DOHH2 (cell line): Measurements from ENCODE around the gene C2orf15.

Experiments used
- H3F3A ChIP-seq: fragments of 200-600 bp; sonication (generic), shearing (Covaris generic); 2 replicates; pipeline ENCODE4 v1.6.0; 2016; ENCODE audit warnings: antibody characterized with exemption, mild to moderate bottlenecking; ENCODE audit not compliant: control insufficient read depth, insufficient read depth
- H3K27ac ChIP-seq: fragments of 200-600 bp; sonication (generic); 2 replicates; pipeline ENCODE4 v1.5.1; 2014; ENCODE audit warnings: low read depth, mild to moderate bottlenecking, low read length, moderate library complexity
- H3K27me3 ChIP-seq: fragments of 200-600 bp; sonication (generic); 2 replicates; pipeline ENCODE4 v1.6.1; 2014; ENCODE audit warnings: mild to moderate bottlenecking, low read length, mixed read lengths; ENCODE audit not compliant: control insufficient read depth
- H3K36me3 ChIP-seq: fragments of 200-600 bp; sonication (generic); 2 replicates; pipeline ENCODE4 v1.6.1; 2014; ENCODE audit warnings: mild to moderate bottlenecking, low read length, moderate library complexity, mixed read lengths; ENCODE audit not compliant: control insufficient read depth
- H3K4me1 ChIP-seq: fragments of 200-600 bp; sonication (generic); 2 replicates; pipeline ENCODE4 v1.6.1; 2014; ENCODE audit warnings: mild to moderate bottlenecking, low read length, mixed read lengths; ENCODE audit not compliant: control insufficient read depth
- H3K4me2 ChIP-seq: fragments of 200-600 bp; sonication (generic); 2 replicates; pipeline ENCODE4 v1.6.0; 2014; ENCODE audit warnings: mild to moderate bottlenecking, low read length, moderate library complexity
- H3K4me3 ChIP-seq: fragments of 200-600 bp; sonication (generic); 2 replicates; pipeline ENCODE4 v1.5.1; 2014; ENCODE audit warnings: mild to moderate bottlenecking, low read length, mixed read lengths
- H3K79me2 ChIP-seq: fragments of 200-600 bp; sonication (generic); 2 replicates; pipeline ENCODE4 v1.6.1; 2014; ENCODE audit warnings: mild to moderate bottlenecking, low read length, mixed read lengths; ENCODE audit not compliant: control insufficient read depth
- H3K9me2 ChIP-seq: fragments of 200-600 bp; sonication (generic); replicated peaks from 2 replicates; pipeline ENCODE4 v1.6.1; 2014; ENCODE audit warnings: mild to moderate bottlenecking, low read length, mixed read lengths; ENCODE audit not compliant: control insufficient read depth
- H3K9me3 ChIP-seq: fragments of 200-600 bp; sonication (generic); 2 replicates; pipeline ENCODE4 v1.6.1; 2014; ENCODE audit warnings: antibody characterized with exemption, low read length, mixed read lengths; ENCODE audit not compliant: control insufficient read depth, insufficient read depth
- H4K20me1 ChIP-seq: fragments of 200-600 bp; sonication (generic); 2 replicates; pipeline ENCODE4 v1.6.0; 2014; ENCODE audit warnings: low read depth, mild to moderate bottlenecking, antibody characterized with exemption, low read length, moderate library complexity; ENCODE audit not compliant: control insufficient read depth, insufficient read depth
- CTCF ChIP-seq: fragments of 200-600 bp; sonication (generic); IDR thresholded peaks from one replicate; pipeline ENCODE4 v1.5.1; 2014; ENCODE audit warnings: antibody characterized with exemption, mild to moderate bottlenecking, low read depth, low read length; ENCODE audit not compliant: poor library complexity, severe bottlenecking
- EZH2phosphoT487 ChIP-seq: fragments of 200-600 bp; sonication (generic); IDR thresholded peaks from 2 replicates; pipeline ENCODE4 v1.6.1; 2017; ENCODE audit warnings: borderline replicate concordance, mild to moderate bottlenecking, antibody characterized with exemption, low read length, moderate library complexity, mixed read lengths

Gene C2orf15

GRCh38 chr2:99104006-99104405 is 37.5 kb upstream of the C2orf15 start:
- Histone ChIP-seq H3K4me2 (no peak overlapping the region), H3K4me1 (peaks cover 6% of the 10 kb centered on the region), H3K9me3 (no peaks in the 10 kb centered on the region), H3K4me3 (no peak overlapping the region), H3K27me3 (no peaks in the 10 kb centered on the region), H3K79me2 (no peaks in the 10 kb centered on the region), H4K20me1 (no peaks in the 10 kb centered on the region), H3K36me3 (no peaks in the 10 kb centered on the region), H3F3A (no peaks in the 10 kb centered on the region), H3K9me2 (no peaks in the 10 kb centered on the region), H3K27ac (no peak overlapping the region)
- no peak for TF ChIP-seq CTCF
- TF ChIP-seq EZH2phosphoT487, result no peak

- Histone ChIP-seq H3K9me2 (no peaks in the 10 kb centered on the region), H3K79me2 (no peaks in the 10 kb centered on the region), H3F3A (no peaks in the 10 kb centered on the region), H3K4me3 (no peak overlapping the region), H3K27ac (no peak overlapping the region), H3K27me3 (no peaks in the 10 kb centered on the region), H3K4me1 (peaks cover 6% of the 10 kb centered on the region), H3K4me2 (no peak overlapping the region), H4K20me1 (no peaks in the 10 kb centered on the region), H3K36me3 (no peaks in the 10 kb centered on the region), H3K9me3 (no peaks in the 10 kb centered on the region)
- TF ChIP-seq CTCF, result no peak
- no peak for TF ChIP-seq EZH2phosphoT487
These were observed 34.6 kb upstream of the C2orf15 start for GRCh38 chr2:99106913-99107312.

- no peaks in the 10 kb centered on the region for H3K9me2 ChIP-seq
These were observed 30.3 kb upstream of the C2orf15 start for GRCh38 chr2:99111236-99111635.

More at GRCh38 chr2:99111236-99111635, 30.3 kb upstream of the C2orf15 start:
- no peaks in the 10 kb centered on the region for H3K9me3 ChIP-seq
- no peaks in the 10 kb centered on the region for H3K27me3 ChIP-seq
- peaks cover 6% of the 10 kb centered on the region for H3K4me1 ChIP-seq
- TF ChIP-seq EZH2phosphoT487 (no peak), CTCF (no peak)
- no peaks in the 10 kb centered on the region for H3F3A ChIP-seq
- H3K36me3 ChIP-seq, result no peaks in the 10 kb centered on the region
- no peak overlapping the region for H3K4me3 ChIP-seq
- H3K27ac ChIP-seq, result no peak overlapping the region
- no peaks in the 10 kb centered on the region for H3K79me2 ChIP-seq
- no peaks in the 10 kb centered on the region for H4K20me1 ChIP-seq
- H3K4me2 ChIP-seq, result no peak overlapping the region
